Measurements from ENCODE around the gene SMTN.
"Not testable (repeated sequence)": the region's sequence is repeated elsewhere in the genome, so short reads cannot be mapped to it uniquely, and the experiment has no call there.

The SMTN gene

GRCh38 chr22:31090217-31091085 is 9.3 kb downstream of the SMTN start:
- no peak for DNase-seq (ENCODE audit: low read depth)

DNA sequence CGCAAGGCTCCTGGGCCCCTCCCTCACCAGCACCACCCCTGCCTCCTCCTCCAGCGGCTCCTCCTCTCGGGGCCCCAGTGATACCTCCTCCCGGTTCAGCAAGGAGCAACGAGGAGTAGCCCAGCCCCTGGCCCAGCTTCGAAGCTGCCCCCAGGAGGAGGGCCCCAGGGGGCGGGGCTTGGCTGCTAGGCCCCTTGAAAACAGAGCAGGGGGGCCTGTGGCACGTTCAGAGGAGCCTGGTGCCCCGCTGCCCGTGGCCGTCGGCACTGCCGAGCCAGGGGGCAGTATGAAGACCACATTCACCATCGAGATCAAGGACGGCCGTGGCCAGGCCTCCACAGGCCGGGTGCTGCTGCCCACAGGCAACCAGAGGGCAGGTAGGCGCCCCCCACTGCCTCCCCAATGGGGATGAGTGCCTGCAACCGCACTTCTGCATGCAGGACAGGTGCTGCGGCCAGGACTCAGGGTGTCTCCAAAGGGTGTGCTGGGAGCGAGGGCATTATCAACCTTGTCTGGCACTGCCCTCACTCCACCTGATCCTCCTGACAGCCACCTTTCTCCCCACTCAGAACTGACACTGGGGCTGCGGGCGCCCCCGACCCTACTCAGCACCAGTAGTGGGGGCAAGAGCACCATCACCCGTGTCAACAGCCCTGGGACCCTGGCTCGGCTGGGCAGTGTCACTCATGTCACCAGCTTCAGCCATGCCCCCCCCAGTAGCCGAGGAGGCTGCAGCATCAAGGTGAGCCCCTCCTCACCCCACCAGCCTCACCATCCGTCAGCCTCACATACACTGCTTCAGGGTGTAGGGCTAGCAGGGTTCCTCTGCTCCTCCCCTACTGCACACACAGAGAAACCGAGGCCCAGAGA is 10.2 kb downstream of the SMTN start:
- DNase-seq (ENCODE audit: low read depth), result no peak

- DNase-seq (ENCODE audit: low read depth), result no peak
Observed at GRCh38 chr22:31092161-31092560, 11.0 kb downstream of the SMTN start.

DNA sequence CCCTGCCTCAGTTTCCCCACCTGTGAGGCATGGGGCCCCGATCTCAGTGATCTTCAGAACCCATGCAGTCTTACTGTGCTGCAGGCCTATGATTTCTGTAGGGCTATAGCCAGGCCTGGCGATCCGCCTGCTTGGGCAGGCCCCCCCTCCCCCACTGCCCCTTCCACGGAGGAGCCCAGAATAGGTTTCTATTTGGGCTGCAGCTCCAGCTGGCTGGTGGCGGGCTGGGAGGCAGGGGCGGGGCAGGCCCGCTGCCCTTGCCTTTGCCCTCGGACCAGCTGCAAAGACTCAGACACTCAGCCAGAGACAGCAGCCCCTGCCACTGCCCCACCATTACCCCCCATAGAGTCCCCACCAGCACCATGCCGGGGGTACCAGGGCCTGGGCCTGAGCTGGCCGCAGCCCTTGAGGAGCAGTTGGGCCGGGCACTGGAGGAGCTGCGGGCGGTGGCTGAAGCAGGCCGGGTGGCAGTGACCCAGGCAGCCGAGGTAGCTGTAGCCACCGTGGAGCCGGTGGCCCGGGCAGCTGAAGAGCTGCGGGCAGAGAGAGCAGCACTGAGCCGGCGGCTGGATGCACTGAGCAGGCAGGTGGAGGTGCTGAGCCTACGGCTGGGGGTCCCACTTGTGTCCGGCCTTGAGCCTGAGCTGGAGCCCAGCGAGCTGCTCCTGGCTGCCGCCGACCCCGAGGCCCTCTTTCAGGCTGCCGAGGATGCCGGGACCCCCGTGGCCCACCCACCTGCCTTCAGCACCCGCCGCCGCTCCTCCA is 12.2 kb downstream of the SMTN start:
- no peak for DNase-seq (ENCODE audit: low read depth)

DNA sequence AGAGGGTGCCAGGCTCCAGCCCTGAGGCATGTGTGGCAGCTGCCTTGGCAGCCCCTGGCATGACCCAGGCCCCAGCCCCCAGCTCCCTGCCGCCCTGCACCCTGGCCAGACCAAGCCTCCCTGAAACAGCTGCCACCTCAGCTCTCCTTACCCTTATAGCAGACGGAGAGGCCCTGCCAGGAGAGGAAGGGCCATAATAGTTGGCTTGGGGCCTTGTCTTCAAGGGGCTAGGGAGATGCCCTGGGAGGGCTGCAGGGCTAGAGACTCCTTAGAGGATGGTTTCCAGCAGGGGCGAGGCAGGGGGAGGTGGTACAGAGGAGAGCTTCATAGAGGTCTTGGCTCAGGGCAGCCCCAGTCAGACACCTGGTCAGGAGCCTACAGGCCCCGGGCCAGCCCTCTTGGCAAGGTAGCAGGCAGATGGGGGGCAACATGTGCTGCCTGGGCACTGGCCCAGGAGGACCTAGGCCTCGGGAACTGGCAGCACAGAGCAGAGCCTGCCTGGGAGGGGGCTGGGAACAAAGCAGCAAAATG is 13.0 kb downstream of the SMTN start:
- DNase-seq (ENCODE audit: low read depth), result no peak

GRCh38 chr22:31094741-31095140 is 13.6 kb downstream of the SMTN start:
- no peak for DNase-seq (ENCODE audit: low read depth)

GRCh38 chr22:31095637-31096249 is 14.6 kb downstream of the SMTN start:
- no peak for DNase-seq (ENCODE audit: low read depth)

GRCh38 chr22:31096657-31097279 is 15.7 kb downstream of the SMTN start:
- DNase-seq (ENCODE audit: low read depth), result no peak

GRCh38 chr22:31097539-31097938 is 16.4 kb downstream of the SMTN start:
- not testable (repeated sequence) for DNase-seq (ENCODE audit: low read depth)

- DNase-seq (ENCODE audit: low read depth), result no peak
Observed at GRCh38 chr22:31097941-31098631, 17.0 kb downstream of the SMTN start.

DNA sequence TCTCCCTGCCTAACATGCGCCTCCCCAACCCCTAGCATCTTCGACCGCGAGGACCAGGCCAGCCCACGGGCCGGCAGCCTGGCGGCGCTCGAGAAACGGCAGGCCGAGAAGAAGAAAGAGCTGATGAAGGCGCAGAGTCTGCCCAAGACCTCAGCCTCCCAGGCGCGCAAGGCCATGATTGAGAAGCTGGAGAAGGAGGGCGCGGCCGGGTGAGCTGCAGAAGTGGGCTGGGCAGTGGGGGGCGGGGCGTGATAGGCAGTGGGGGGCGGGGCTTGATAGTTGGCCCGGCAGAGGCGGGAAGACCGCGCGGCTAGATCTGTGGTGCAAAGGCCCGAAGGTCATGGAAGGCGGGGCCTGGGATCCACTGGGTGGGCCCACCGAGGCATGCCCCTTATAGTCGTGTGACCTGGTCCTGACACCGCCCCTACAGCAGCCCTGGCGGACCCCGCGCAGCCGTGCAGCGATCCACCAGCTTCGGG is 17.6 kb downstream of the SMTN start:
- DNase-seq (ENCODE audit: low read depth), result no peak

- no peak for DNase-seq (ENCODE audit: low read depth)
Observed at GRCh38 chr22:31099386-31099785, 18.3 kb downstream of the SMTN start.

DNA sequence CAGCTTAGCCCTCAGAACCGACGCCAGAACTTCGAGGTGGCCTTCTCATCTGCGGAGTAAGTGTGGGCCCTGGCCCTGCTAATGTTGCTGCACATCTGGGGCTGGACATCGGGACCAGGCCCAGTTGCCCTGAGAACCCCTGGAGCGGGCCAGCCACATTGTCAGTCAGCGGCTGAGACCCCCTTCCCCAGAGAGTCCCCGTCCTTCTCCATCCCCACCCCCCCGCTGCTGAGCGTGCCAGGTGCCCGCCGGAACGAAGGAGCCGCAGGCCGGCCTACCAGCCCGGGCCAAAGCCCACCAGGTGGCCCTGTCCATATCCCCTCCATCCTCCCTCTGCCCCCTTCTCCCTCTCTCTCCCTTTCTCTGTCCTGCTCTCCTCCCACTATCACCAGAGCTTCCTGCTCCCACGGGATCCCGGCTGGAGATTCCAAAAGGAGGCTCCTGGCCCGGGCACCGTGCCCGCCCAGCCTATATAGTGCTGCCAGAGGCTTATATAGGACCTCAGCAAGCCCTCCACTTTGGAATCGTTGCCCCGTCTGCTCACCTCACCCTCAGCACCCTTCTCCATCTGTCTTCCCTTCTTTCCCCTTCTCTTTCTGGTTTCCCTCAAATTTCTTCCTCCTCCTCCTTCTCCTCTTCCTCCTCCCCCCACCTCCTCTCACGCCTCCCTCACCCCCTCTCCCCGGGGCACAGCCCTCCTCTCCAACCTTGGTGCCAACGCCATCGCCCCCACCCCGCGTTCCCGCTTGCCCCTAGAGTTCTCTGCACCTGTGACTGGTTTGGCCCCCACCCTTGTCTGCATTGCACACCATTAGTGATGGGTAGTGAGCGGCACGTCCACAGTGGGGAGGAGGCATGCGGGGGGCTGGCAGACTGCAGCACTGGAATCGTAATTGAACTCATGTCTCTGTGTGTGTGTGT is 19.0 kb downstream of the SMTN start:
- no peak for DNase-seq (ENCODE audit: low read depth)

GRCh38 chr22:31100762-31101525 is 19.8 kb downstream of the SMTN start:
- DNase-seq (ENCODE audit: low read depth), result no peak

- peak; percentile 98 for DNase-seq (ENCODE audit: low read depth)
Observed at GRCh38 chr22:31102441-31103081, 21.4 kb downstream of the SMTN start.

DNA sequence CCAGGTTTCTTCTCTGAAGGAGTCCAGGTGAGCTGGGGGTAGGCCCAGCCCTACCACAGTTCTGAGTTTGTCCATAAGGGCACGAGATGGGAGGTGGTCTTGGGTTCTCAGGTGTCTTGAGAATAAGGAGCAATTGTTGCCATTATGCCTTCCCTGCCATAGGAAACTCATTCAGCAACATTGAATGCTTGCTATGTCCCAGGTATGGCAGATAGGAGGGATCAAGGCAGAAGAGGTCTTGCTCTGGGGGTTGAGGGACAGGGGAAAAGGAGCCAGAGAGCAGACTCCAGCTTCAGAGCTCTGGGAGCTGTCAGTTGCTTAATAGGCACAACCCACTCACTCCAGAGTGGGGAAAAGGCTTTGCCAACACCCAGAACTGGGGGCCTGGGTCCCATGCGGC is 22.0 kb downstream of the SMTN start:
- DNase-seq (ENCODE audit: low read depth), result no peak

DNA sequence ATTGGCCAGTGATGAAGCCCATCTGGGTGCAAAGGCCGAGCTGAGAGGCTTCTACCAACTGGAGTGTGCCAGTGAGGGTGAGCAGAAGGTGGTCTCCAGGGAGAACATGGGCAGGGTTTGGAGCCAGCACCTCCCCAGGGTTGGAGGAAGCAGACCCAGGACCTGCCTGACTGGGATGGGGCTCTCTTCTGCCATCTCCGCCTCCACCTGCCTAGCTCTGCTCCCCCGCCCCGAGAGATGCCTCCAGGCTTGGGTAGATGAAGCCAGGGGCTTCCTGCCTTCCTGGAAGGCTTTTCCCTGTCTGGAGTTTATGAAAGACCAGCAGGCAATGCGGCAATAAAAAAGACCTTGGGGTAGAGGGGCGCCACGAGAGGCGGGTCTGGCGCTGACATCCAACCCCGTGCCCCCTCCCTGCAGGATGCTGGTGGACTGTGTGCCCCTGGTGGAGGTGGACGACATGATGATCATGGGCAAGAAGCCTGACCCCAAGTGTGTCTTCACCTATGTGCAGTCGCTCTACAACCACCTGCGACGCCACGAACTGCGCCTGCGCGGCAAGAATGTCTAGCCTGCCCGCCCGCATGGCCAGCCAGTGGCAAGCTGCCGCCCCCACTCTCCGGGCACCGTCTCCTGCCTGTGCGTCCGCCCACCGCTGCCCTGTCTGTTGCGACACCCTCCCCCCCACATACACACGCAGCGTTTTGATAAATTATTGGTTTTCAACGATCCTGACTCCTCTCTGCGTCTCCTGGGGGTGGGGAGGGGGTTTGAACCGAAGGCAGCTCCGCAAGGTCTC is 23.0 kb downstream of the SMTN start:
- DNase-seq (ENCODE audit: low read depth), result no peak

All from iris pigment epithelial cell (primary cell).